Aorta (tissue), 5 donors: ENCODE measurements around the gene SCLT1. TPM values are rescaled to one million over a fixed set of nuclear protein-coding genes. Genes with fewer than 3 reads are reported as not detected.

Experiments
- ATAC-seq: fragments of 200-7000 bp; cut with Tn5 transposase; one replicate; pipeline ENCODE4 v1.9.1; 2022; ENCODE audit warnings: moderate library complexity; ENCODE audit not compliant: low FRiP score
- DNase-seq, 2 donors: peaks; one replicate each; pipeline ENCODE4 v3.0.0-alpha.2; 2020
- H3K27ac ChIP-seq, 2 donors: one replicate each; pipeline ENCODE4 v1.5.1; 2013; ENCODE audit warnings: low read length in 2 of 2, mild to moderate bottlenecking in 2 of 2, moderate library complexity in 2 of 2, control low read depth in 1 of 2, inconsistent platforms in 1 of 2, low read depth in 1 of 2
- H3K27me3 ChIP-seq, 2 donors: one replicate each; pipeline ENCODE4 v1.6.1; 2013; ENCODE audit warnings: control low read depth in 1 of 2, low read length in 1 of 2, mild to moderate bottlenecking in 1 of 2, moderate library complexity in 1 of 2; ENCODE audit not compliant: insufficient read depth in 2 of 2, control insufficient read depth in 1 of 2
- H3K36me3 ChIP-seq, 2 donors: one replicate each; pipeline ENCODE4 v1.6.1; 2013; ENCODE audit warnings: control low read depth in 1 of 2, low read length in 1 of 2, mild to moderate bottlenecking in 1 of 2; ENCODE audit not compliant: insufficient read depth in 2 of 2, control insufficient read depth in 1 of 2
- H3K4me1 ChIP-seq, 2 donors: one replicate each; pipeline ENCODE4 v1.6.1; 2013; ENCODE audit warnings: low read length in 2 of 2, control low read depth in 1 of 2, mild to moderate bottlenecking in 1 of 2, moderate library complexity in 1 of 2; ENCODE audit not compliant: insufficient read depth in 2 of 2, control insufficient read depth in 1 of 2
- H3K4me3 ChIP-seq, 2 donors: one replicate each; pipeline ENCODE4 v1.5.1; 2013; ENCODE audit warnings: low read length in 2 of 2, control low read depth in 1 of 2, mild to moderate bottlenecking in 1 of 2
- H3K9me3 ChIP-seq: one replicate; pipeline ENCODE4 v1.6.1; 2013; ENCODE audit warnings: mild to moderate bottlenecking, low read length; ENCODE audit not compliant: control insufficient read depth
- WGBS, 2 donors: extraction: QIAGEN DNeasy Blood & Tissue Kit; methylation state at CpG; one replicate each; pipeline ENCODE4 v1.1.7; 2013; 5-methylcytosine and 5-hydroxymethylcytosine counted together
- intact Hi-C, 2 donors: fragments of 100-400 bp; cut with DNase I; formaldehyde crosslinking; loops; one replicate each; pipeline versions ENCODE4 v1.14.2 to v1.15.0; 2022
- polyA plus RNA-seq, 2 donors: library from polyadenylated mRNA; stranded (reverse); fragments of 200-250 nt; gene quantifications; one replicate each; pipeline ENCODE4 v1.2.3, GENCODE V29; 2013
- total RNA-seq, 2 donors: library from RNA; stranded (reverse); fragmentation: NEBNext Ultra II Directional; extraction: Animal tissue kit (Norgen Biotek cat#: 25700); gene quantifications; one replicate each; pipeline ENCODE4 v1.2.1, GENCODE V29; 2021
- donor health status: healthy with polysubstance abuse.
- donor health status: Bipolar disorder and iron deficiency.
- donor health status: DM: no; HTN: no; CAD: no.
- donor health status: DM: no; HTN: no; CAD: no.
- donor health status: DM: yes; HTN: yes; CAD: no.

Gene SCLT1
- total and polyA plus RNA-seq, 4 donors = 3.1 to 19.8 (median 9.8) TPM

DNA sequence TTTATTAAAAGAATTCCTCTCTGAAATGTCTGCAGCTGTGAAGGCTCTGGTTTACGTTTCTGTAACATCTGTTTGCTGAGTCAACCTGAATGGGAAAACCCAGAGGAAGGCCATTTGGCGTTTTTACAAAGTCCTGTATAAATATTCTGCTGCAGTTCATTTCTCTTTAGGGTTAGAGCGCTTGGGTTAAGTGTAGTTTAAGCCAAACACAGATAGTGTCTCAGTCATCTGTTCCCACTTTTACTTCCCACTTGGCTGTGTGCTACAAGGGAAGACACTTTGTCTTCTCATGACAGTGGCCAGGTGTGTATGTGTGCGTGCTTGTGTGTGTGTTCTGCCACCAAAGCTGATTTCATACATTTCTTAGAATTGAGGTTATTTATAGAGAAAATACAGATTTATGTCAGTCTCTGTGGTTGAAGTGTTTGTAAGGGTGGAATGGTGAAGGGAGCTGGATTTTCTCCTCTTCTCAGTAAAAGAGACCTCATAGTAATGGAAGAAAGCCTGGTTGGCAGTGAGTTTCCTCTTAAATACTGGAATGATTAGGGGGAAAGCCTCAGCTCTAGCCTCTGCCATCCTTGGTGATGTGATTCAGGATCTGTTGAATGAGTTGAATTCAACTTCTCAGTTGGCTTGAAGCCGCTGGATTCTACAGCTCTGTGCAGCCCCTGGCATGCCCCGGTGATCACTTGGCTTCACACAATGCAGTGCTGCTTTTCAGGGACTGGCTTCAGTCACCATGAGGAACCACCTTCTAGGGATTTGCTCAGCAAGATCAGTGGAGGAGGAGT lies 233.3 kb downstream of the SCLT1 start:
- no peak for ATAC-seq
- intact Hi-C loops = loop anchor here (2.0 to 10.0 kb wide), 8 partner anchors 48 to 668 kb away; no protein-coding TSS in a partner anchor

DNA sequence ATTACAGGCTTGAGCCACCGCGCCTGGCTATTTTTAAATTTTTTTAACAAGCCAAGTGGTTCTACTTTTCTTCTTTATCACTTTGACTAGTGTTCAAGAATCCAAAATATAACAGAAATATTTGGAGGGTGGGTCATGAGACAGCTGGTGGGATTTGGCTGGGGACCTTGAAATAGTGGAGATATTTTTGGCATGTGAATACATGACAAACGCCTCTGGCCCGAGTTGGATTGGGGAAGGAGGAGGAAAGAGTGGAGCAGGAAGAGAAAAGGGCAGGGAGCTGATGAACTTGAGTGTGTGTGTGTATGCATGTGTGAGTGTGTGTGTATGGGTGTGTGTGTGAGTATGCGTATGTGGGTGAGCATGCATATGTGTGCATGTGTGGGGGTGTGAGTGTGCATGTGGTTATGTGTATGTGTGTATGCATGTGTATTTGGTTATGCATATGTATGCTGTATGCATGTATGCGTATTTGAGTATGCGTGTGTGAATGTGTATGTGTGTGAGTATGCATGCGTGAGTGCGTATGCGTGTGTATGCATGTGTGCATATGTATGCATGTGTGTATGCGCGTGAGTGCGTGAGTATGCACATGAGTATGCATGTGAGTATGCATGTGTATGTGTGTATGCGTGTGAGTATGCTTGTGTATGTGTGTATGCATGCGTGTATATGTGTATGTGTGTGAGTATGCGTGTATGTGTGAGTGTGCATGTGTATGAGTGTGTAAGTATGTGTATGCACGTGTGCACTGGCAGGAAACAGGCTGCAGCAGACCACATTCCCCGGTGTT lies 234.3 kb downstream of the SCLT1 start:
- Histone ChIP-seq H3K4me1 (no peaks in the 10 kb centered on the region), H3K36me3 (peaks cover 0 to 11% of the 10 kb centered on the region in 2 donors), H3K27ac (peak overlapping the region in 1 of 2 donors; percentile 46), H3K27me3 (no peaks in the 10 kb centered on the region), H3K4me3 (no peak overlapping the region), H3K9me3 (no peaks in the 10 kb centered on the region)
- peak in 1 of 2 donors; percentile 56 for DNase-seq
- WGBS, 2 donors = 52 to 55% methylated on average over 18 of the region's 18 CpGs
- ATAC-seq = peak; percentile 36
- intact Hi-C loops = no loop called here

More for the DNA sequence above, 233.3 kb downstream of the SCLT1 start:
- WGBS, 2 donors = 12 to 16% methylated on average over 6 of the region's 6 CpGs
- H3K4me1 ChIP-seq = no peaks in the 10 kb centered on the region
- H3K9me3 ChIP-seq = no peaks in the 10 kb centered on the region
- peaks cover 0 to 9% of the 10 kb centered on the region in 2 donors for H3K36me3 ChIP-seq
- no peak for DNase-seq
- H3K27ac ChIP-seq = peak overlapping the region in 1 of 2 donors; percentile 14
- H3K4me3 ChIP-seq = no peak overlapping the region
- no peaks in the 10 kb centered on the region for H3K27me3 ChIP-seq

DNA sequence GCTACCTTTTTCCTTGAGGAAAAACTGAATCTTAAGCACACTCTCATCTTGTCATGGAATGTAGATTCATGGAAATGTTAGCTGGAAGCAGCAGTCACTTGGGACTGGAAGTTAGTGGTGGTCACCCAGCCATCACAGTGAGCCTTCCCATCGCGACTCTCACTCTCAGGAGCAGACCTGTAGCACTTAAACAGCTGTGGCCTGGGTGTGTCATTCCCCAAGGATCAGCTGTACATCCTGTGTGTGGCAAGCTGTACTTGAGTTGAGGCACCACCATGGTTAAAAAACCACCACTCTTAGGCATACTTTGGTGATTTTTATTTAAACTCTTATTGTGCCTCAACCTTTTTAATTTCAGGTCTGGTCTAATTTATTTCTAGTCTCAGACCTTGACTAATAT lies 237.1 kb downstream of the SCLT1 start:
- WGBS, 2 donors = 85 to 95% methylated on average over 2 of the region's 2 CpGs
- H3K4me1 ChIP-seq = no peaks in the 10 kb centered on the region
- H3K4me3 ChIP-seq = no peak overlapping the region
- H3K27me3 ChIP-seq = no peaks in the 10 kb centered on the region
- H3K27ac ChIP-seq = no peak overlapping the region
- ATAC-seq = no peak
- peaks cover 0 to 11% of the 10 kb centered on the region in 2 donors for H3K36me3 ChIP-seq
- DNase-seq = no peak
- intact Hi-C loops = no loop called here
- no peaks in the 10 kb centered on the region for H3K9me3 ChIP-seq

DNA sequence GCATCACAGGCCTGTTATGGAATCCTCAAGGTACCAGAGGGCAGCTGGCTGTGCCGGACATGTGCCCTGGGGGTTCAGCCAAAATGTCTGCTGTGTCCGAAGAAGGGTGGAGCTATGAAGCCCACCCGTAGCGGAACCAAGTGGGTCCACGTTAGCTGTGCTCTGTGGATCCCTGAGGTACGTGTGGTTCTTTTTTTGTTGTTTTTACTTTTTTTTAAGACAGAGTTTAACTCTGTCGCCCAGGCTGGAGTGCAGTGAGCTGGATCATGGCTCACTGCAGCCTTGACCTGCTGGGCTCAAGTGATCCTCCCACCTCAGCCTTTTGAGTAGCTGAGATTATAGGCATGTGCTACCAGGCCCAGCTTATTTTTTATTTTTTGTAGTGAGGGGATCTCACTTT lies 237.7 kb downstream of the SCLT1 start:
- no peaks in the 10 kb centered on the region for H3K9me3 ChIP-seq
- H3K36me3 ChIP-seq = peaks cover 0 to 11% of the 10 kb centered on the region in 2 donors
- 81 to 86% methylated on average over 7 of the region's 7 CpGs for WGBS, 2 donors
- H3K4me1 ChIP-seq = no peaks in the 10 kb centered on the region
- H3K27me3 ChIP-seq = no peaks in the 10 kb centered on the region
- ATAC-seq = no peak
- intact Hi-C loops = no loop called here
- no peak overlapping the region for H3K27ac ChIP-seq
- no peak overlapping the region for H3K4me3 ChIP-seq
- no peak for DNase-seq

DNA sequence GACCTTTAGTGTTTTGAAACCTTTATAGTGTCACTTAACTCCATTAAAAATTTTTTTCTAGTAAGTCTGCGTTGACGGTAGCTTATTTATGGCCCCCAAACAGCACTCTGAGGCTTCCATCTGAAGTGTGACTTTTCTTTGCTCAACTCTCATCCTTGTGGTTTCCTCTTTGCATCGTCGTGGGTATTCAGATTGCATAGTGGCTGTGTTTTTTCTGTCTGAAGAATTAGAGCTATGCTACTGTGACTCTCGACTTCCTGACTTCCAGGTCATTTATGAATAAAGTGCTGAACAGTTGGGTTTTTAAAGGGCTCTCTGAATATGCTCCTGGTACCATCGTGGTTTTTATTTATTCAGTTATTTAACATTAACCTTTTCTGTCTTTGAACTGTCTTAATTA lies 238.9 kb downstream of the SCLT1 start:
- Histone ChIP-seq H3K27me3 (no peaks in the 10 kb centered on the region), H3K4me1 (no peaks in the 10 kb centered on the region), H3K4me3 (no peak overlapping the region), H3K27ac (no peak overlapping the region), H3K36me3 (peaks cover 1 to 14% of the 10 kb centered on the region in 2 donors), H3K9me3 (no peaks in the 10 kb centered on the region)
- whole genome bisulfite sequencing, 2 donors = 39 to 47% methylated on average over 6 of the region's 6 CpGs
- intact Hi-C loops = no loop called here
- DNase-seq = no peak
- ATAC-seq = no peak

DNA sequence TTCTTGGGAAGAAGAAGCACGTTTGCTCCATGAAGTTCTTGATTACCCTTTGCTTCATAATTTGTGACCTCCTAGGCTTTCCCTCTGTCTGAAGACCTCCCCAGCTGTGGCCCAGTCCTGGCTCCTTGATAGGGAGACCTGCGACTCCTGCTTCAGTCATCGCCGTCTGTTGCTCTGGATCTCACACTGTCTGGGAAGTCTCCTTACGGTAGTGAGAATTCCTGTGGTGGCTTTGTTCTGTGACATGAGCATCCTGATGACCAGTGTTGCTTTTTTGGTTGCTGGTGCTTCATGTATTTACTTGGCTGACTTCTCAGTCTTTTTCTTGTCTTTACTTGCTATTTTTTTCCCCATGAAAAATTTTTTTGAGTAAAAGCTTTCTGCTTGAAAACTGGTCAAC lies 239.6 kb downstream of the SCLT1 start:
- WGBS, 2 donors = 82 to 85% methylated on average over 5 of the region's 5 CpGs
- no peaks in the 10 kb centered on the region for H3K9me3 ChIP-seq
- ATAC-seq (no peak), DNase-seq (no peak)
- no peak overlapping the region for H3K4me3 ChIP-seq
- H3K36me3 ChIP-seq = peaks cover 4 to 14% of the 10 kb centered on the region in 2 donors
- no peaks in the 10 kb centered on the region for H3K27me3 ChIP-seq
- no peak overlapping the region for H3K27ac ChIP-seq
- no peaks in the 10 kb centered on the region for H3K4me1 ChIP-seq
- intact Hi-C loops = no loop called here

DNA sequence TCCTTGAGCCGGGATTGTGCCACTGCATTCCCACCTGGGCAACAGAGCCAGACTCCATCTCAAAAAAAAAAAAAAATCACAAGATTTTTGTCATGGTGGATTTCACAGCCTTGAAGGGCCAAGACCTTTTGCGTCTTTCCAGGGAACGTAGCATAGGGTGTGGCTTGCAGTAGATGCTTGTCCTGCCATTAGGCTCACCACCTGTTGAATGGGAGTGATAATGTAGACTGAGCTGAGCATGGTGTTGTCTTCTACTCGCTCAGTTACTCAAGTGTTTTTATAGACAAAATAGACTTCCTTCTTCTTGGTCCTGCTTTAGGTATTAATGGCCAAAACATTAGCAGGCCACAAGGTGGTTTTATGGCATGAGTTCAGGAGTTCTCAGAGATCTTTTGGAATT lies 243.1 kb downstream of the SCLT1 start:
- Histone ChIP-seq H3K4me3 (no peak overlapping the region), H3K27ac (no peak overlapping the region), H3K9me3 (no peaks in the 10 kb centered on the region), H3K36me3 (peaks cover 4 to 9% of the 10 kb centered on the region in 2 donors), H3K27me3 (no peaks in the 10 kb centered on the region), H3K4me1 (no peaks in the 10 kb centered on the region)
- DNase-seq (no peak), ATAC-seq (no peak)
- intact Hi-C loops = no loop called here
- 97% methylated on average over 4 of the region's 4 CpGs for WGBS, 2 donors

DNA sequence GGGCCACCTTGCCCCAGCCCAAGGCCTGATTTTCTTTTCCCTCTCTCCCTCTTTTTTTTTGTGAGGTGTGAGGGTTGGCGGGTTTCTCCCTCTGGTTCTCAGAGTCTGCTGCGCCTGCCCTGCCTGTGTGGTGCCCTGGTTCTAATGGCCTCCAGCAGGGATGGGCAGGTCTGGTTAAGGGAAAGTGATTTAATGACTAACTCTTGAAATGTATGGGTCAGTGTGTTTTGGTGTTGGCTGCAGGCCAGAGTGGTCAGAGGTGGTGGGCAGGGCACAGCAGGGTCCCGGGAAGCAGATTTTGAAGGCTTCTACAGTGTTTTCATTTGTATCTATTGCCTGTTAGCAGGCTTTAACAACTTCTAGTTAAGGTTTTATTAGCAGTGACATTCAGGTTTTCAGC lies 244.9 kb downstream of the SCLT1 start:
- no peaks in the 10 kb centered on the region for H3K4me1 ChIP-seq
- no peaks in the 10 kb centered on the region for H3K27me3 ChIP-seq
- intact Hi-C loops = no loop called here
- no peak for DNase-seq
- no peak overlapping the region for H3K27ac ChIP-seq
- no peak for ATAC-seq
- H3K36me3 ChIP-seq = peaks cover 4 to 5% of the 10 kb centered on the region in 2 donors
- no peaks in the 10 kb centered on the region for H3K9me3 ChIP-seq
- no peak overlapping the region for H3K4me3 ChIP-seq
- WGBS, 2 donors = 90 to 93% methylated on average over 3 of the region's 3 CpGs
